GM12801 (cell line): ENCODE measurements around the gene DLL3.

Source experiments
- TF ChIP-seq, protein P1 (sequence below): IDR thresholded peaks from one replicate; pipeline ENCODE4 v1.5.1; 2011; ENCODE audit warnings: control low read depth; ENCODE audit not compliant: insufficient read length; ENCODE audit errors: extremely low read depth

The DLL3 gene

DNA sequence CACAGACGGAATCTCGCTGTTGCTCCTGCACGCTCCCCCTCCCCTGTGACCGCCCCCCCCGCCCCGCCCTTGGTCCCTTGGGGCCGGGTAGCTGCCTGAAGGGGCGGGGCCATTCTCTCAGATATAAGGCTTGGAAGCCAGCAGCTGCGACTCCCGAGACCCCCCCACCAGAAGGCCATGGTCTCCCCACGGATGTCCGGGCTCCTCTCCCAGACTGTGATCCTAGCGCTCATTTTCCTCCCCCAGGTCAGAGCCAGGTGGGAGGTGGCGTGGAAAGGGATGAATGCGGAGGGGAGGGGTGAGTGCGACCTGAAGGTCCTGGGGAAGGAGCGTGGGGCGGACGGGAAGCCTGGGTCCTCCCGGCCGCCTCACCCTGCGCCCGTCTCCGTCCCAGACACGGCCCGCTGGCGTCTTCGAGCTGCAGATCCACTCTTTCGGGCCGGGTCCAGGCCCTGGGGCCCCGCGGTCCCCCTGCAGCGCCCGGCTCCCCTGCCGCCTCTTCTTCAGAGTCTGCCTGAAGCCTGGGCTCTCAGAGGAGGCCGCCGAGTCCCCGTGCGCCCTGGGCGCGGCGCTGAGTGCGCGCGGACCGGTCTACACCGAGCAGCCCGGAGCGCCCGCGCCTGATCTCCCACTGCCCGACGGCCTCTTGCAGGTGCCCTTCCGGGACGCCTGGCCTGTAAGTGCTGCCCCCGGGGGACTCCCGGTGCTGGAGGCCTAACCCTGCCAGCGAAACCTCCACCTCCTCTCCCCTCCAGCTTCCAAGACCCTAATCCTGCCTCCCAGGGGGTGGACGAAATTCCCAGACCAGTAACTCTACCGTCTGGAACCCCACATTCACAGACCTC is at the start of gene DLL3:
Gene DLL3 (plus strand): TSS at position 150 of the 845 bp plus-strand sequence. CDS start 28 bp downstream, at position 178.
- TF ChIP-seq, protein P1, sequence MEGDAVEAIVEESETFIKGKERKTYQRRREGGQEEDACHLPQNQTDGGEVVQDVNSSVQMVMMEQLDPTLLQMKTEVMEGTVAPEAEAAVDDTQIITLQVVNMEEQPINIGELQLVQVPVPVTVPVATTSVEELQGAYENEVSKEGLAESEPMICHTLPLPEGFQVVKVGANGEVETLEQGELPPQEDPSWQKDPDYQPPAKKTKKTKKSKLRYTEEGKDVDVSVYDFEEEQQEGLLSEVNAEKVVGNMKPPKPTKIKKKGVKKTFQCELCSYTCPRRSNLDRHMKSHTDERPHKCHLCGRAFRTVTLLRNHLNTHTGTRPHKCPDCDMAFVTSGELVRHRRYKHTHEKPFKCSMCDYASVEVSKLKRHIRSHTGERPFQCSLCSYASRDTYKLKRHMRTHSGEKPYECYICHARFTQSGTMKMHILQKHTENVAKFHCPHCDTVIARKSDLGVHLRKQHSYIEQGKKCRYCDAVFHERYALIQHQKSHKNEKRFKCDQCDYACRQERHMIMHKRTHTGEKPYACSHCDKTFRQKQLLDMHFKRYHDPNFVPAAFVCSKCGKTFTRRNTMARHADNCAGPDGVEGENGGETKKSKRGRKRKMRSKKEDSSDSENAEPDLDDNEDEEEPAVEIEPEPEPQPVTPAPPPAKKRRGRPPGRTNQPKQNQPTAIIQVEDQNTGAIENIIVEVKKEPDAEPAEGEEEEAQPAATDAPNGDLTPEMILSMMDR = no peak

DNA sequence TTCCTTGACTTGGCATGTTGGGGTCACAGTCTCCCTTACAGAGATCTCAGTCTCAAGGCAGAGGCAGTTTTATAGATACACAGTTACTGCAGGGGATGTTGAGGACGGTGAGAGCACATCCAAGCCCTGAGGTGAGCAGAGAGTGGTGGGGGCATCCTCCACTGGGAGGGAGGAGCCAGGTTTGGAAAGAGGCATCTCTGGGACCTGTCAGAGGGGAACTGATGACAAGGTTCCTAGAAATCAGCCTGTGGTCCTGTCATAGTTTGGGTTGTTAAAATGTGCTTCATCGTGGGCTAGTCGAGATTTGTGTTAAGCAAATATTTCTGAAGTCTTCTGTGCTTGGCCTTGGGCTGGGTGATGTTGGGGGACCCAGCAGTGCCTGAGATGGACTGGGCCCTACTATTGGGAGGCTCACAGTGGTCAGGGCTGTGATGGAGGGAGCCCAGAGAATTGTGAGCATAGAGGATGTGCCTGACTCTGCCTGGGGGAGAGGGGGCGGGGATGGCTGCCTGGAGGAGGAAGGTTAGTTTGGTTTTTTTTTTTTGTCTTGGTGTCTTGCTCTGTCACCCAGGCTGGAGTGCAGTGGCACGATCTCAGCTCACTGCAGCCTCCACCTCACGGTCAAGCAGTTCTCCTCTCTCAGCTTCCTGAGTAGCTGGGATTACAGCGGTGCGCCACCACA is 49.5 kb upstream of the DLL3 start:
- TF ChIP-seq, protein P1 = no peak

DNA sequence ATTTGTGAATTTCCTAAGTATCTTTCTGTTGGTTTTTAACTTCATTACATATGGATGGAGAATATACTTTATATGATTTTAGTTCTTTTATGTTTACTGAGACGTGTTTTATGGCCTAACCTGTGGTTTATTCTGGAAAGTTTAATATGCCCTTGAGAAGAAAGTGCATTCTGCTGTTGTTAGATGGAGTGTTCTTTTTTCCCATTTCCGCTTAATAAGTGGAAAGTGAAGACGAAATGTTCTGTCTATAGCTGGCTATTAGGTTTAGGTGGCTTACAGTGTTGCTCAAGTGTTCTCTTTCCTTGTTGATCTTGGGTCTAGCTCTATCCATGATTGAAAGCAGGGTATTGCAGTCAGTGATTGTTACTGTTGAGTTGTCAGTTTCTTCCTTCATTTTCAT is 35.3 kb upstream of the DLL3 start:
- TF ChIP-seq, protein P1 = no peak

- TF ChIP-seq, protein P1 = no peak
Measured at GRCh38 chr19:39465956-39466747, 32.6 kb upstream of the DLL3 start.

DNA sequence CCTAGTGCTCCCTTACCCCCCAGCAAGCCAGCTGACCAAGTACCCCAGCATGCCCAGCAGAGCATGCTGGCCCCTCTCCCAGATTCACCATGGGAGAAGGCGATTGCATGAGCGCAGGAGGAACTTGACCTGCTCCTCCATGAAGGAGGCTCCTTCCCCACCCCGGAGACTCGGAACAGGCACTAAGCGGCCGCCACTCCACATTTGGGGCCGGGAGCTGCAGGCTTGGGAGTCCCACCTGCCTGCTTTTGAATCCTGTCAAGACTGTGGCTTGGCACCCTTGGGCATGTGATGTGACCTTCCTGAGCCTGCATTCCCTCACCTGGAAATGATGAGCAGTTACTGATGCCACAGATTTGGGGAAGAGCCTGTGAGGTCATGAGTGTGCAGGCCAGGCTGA is 30.8 kb upstream of the DLL3 start:
- TF ChIP-seq, protein P1 = no peak

DNA sequence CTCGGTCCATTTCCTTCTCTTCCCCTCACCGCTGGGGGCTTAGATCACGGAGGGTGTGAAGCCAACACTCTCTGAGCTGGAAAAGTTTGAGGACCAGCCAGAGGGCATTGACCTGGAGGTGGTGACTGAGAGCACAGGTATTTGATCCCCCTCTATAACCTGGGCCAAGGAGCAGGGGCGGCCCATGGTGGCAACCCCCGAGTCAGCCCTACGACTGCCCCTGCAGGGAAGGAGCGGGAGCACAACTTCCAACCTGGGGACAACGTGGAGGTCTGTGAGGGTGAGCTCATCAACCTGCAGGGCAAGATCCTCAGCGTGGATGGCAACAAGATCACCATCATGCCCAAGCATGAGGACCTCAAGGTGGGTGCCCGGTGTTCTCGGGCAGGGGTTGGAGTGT is 29.7 kb upstream of the DLL3 start:
- TF ChIP-seq, protein P1 = no peak

DNA sequence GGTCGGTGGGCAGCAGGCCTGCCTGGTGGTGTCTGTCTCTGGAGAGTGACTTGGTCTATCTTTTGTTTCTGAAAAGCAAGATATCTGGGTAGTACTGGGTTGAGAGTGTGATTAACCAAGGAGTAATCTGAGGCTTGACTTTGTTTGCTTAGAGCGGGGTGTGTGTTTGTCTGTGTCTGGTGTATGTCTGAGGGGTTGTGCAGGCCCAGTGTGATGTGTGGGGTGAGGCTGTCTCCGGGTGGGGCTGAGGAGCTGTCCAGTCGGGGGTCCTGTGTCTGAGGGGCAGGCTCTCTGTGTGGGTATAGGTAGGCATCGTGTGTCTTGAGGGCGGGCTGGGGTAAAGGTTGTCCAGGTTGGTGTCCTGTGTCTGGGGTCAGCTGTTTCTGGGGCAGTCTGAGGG is 29.2 kb upstream of the DLL3 start:
- TF ChIP-seq, protein P1 = no peak
